Testis (tissue), 2 donors: ENCODE results near the gene STARD6.

Experiments
- CTCF ChIP-seq, 3 experiments: fragments of 450-650 bp in 2 of 3; fragments of 200-600 bp in 1 of 3; sonication (generic) in 1 of 3; IDR thresholded peaks; one replicate each; pipeline ENCODE4 v1.5.1; 2016 to 2019; ENCODE audit warnings: antibody characterized with exemption in 3 of 3, mild to moderate bottlenecking in 2 of 3, moderate library complexity in 1 of 3
- POLR2A ChIP-seq: fragments of 450-650 bp; IDR thresholded peaks from one replicate; pipeline ENCODE4 v1.6.1; 2017; ENCODE audit warnings: antibody characterized with exemption, mild to moderate bottlenecking, moderate library complexity

DNA sequence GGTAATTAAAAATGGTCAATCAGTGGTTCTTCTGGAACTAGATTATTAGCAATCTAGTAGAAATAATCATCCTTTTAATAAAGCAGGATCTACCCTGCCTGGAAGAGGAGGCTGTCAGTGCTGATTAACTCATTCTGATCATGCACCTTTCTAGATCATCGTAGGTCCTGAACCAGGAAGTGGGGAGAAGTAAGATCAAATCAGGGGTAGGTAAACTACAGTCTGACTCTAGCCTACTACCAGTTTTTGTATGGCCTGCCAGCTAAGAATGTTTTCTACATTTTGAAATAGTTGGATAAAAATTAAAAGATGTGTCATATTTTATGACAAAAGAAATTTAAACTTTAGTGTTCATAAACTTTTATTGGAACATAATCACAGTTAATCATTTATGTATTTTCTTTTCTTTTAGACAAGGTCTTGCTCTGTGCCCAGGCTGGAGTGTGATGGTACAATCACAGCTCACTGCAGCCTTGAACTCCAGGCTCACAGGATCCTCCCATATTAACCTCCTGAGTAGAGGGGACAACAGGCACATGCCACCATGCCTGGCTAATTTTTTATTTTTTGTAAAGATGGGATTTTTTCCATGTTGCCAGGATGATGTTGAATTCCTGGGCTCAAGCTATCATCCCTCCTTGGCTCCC is 36.1 kb upstream of the STARD6 start:
- TF ChIP-seq CTCF (IDR thresholded peaks at IDR 0.05) (no peak), POLR2A (no peak)
